Urinary bladder (tissue), 4 donors: Measurements from ENCODE around the gene GALK1. TPM values are rescaled to one million over a fixed set of nuclear protein-coding genes. Genes with fewer than 3 reads are reported as not detected.
"Not testable (repeated sequence)": the region's sequence is repeated elsewhere in the genome, so short reads cannot be mapped to it uniquely, and the experiment has no call there.

ENCODE experiments used
- DNase-seq: peaks from one replicate; pipeline ENCODE4 v3.0.0-alpha.2; 2015; ENCODE audit errors: extremely low spot score
- H3K27ac ChIP-seq: one replicate; pipeline ENCODE4 v1.5.1; 2013; ENCODE audit warnings: low read depth, mild to moderate bottlenecking, moderate library complexity
- H3K36me3 ChIP-seq: one replicate; pipeline ENCODE4 v1.6.1; 2013; ENCODE audit warnings: mild to moderate bottlenecking, moderate library complexity; ENCODE audit not compliant: insufficient read depth
- H3K4me1 ChIP-seq: one replicate; pipeline ENCODE4 v1.6.1; 2013; ENCODE audit warnings: mild to moderate bottlenecking, moderate library complexity; ENCODE audit not compliant: insufficient read depth
- H3K4me3 ChIP-seq: one replicate; pipeline ENCODE4 v1.5.1; 2013; ENCODE audit warnings: low read depth, low read length
- WGBS: extraction: QIAGEN DNeasy Blood & Tissue Kit; methylation state at CpG from one replicate; pipeline ENCODE4 v1.1.7; 2013; 5-methylcytosine and 5-hydroxymethylcytosine counted together
- polyA plus RNA-seq: library from polyadenylated mRNA; stranded (reverse); fragments of 200-250 nt; gene quantifications from one replicate; pipeline ENCODE4 v1.2.3, GENCODE V29; 2013
- total RNA-seq: library from RNA; depleted of rRNA; stranded (reverse); fragments of >200 nt; gene quantifications from one replicate; pipeline ENCODE4 v1.2.3, GENCODE V29; 2014
- donor health status: healthy with polysubstance abuse.
- donor health status: healthy.

Gene GALK1
- total RNA-seq: 11.3 TPM
- 43.0 TPM for polyA plus RNA-seq

DNA sequence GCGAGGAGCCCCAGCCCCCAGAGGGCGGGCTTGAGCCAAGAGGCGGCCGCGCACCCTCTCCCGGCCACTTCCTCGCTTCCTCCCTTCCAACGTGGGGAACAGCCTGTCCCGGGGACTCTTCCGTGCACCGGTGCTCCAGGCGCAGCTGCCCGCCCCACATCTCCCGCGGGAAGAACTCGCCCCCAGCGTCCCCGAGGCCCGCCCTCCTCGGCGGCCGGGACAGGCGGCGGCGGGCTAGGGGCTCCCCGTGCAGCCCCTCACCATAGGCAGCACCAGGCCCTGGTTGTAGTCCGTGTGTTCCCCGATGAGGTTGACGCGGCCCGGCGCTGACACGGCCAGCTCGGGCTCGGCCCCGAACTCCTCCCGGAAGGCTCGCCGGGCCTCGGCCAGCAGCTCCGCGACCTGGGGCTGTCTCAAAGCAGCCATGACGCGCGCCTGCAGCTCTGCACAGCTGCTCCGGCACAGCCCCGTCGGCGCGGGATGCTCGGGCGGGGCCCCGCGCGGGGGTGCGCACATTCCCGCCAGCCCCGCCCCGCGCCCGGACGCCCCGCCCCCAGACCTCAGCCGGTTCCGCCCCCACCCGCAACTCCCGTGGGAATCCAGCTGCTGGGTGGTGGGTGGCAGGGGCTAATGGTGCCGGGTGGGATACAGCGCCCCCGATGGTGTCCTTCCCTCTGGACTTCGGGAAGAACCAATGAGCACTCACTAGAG is at the start of gene GALK1:
Gene GALK1 (minus strand): TSS at position 482 of the 711 bp plus-strand sequence. CDS start 56 bp downstream, at position 426.
- WGBS: under 1% methylated on average over 71 of the region's 71 CpGs
- Histone ChIP-seq H3K4me3 (peak within 1 kb of the TSS; percentile 66), H3K27ac (peak within 1 kb of the TSS; percentile 88), H3K36me3 (no peaks in the 10 kb centered on the region), H3K4me1 (no peaks in the 10 kb centered on the region)
- DNase-seq: no peak

DNA sequence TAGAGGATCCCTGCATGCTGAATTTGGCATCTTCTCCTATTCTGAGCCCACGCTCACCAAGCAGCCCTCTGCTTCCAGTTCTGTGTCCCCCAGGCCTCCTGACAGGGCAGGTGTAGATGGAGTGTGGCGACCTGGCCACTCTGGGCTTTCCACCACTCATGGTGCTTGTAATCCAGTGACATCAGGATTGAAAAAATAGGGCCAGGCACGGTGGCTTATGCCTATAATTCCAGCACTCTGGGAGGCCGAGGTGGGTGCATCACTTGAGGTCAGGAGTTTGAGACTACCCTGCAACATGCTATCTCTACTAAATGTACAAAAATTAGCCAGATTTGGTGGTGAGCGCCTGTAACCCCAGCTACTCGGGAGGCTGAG is 49.0 kb upstream of the GALK1 start:
- peaks cover 16% of the 10 kb centered on the region for H3K36me3 ChIP-seq
- DNase-seq: no peak
- 86% methylated on average over 6 of the region's 6 CpGs for WGBS

DNA sequence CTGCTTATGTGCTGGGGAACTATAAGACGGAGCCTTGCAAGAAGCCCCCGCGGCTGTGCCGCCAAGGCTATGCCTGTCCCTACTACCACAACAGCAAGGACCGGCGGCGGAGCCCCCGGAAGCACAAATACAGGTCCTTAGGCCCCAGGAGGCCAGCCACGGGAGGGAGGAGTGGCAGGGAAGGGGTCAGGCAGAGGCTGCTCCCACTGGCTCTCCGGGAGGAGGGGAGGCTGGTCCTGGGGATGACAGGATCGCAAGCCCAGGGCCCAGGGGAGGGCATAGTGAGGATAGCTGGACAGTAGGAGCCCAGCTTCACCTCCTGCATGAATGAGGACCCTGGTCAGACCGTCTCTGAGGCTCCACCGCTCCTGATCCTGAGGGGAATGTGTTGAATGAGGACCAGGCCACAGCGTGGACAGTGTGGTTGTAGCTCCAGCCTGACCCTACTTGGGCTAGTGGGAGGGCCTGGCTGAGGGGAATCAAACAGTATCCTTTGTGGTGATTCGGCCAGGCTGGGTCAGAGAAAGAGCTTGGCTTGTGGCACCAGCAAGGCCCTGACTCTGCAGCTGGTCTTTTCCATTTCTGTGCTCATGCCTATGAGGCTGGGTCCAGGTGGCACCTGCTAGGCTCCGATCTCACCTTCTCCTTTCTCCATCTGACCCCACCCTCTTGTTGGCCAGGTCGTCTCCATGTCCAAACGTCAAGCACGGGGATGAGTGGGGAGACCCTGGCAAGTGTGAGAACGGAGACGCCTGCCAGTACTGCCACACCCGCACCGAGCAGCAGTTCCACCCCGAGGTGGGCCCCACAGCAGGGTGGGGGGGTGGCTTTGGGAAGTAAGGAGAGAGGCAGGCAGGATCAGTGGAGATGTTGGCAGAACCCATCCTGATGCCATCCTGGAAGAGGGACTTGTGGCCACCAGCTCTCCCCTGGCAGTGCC is 48.4 kb upstream of the GALK1 start:
- peaks cover 16% of the 10 kb centered on the region for H3K36me3 ChIP-seq
- H3K4me3 ChIP-seq: no peak overlapping the region
- WGBS: 86% methylated on average over 24 of the region's 24 CpGs
- H3K27ac ChIP-seq: no peak overlapping the region
- DNase-seq: no peak
- H3K4me1 ChIP-seq: no peaks in the 10 kb centered on the region

More for the DNA sequence above, 49.0 kb upstream of the GALK1 start:
- Histone ChIP-seq H3K4me1 (no peaks in the 10 kb centered on the region), H3K4me3 (no peak overlapping the region), H3K27ac (no peak overlapping the region)

DNA sequence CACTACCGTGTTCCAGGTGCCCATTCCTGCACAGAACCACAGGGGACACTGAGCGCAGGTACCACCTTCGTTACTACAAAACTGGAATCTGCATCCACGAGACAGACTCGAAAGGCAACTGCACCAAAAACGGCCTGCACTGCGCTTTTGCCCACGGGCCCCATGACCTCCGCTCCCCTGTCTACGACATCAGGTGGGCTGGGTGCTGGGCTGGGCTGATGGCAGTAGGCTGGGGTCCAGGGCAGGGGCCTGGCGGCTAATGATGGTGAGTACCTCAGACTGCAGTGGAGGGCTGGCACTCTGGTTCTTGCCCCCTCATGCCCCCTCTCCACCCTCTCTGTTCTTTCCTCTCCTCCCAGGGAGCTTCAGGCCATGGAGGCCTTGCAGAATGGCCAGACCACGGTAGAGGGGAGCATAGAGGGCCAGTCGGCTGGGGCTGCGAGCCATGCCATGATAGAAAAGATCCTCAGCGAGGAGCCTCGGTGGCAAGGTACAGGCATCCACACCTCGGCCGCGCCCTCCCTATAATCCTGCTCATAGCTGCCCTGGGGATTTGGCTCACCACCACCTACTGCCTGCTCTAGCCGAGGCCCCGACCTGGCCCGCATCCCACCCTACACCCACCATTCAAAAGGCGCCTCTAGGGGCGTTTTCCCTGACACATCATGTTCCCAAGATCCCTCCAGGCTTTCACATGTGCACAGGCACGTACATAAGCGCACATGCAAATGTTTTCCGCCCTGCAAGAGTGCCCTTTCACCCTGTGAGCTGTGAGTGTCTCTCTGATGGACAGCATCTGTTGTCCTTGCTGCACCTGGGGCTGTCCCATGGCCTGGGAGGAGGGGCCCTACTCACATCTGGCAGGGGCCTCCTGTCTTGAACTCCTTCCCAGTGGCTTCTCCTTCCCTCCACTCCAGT is 47.4 kb upstream of the GALK1 start:
- H3K27ac ChIP-seq: no peak overlapping the region
- H3K4me3 ChIP-seq: no peak overlapping the region
- DNase-seq: no peak
- WGBS: 86% methylated on average over 27 of the region's 27 CpGs
- peaks cover 13% of the 10 kb centered on the region for H3K36me3 ChIP-seq
- no peaks in the 10 kb centered on the region for H3K4me1 ChIP-seq

DNA sequence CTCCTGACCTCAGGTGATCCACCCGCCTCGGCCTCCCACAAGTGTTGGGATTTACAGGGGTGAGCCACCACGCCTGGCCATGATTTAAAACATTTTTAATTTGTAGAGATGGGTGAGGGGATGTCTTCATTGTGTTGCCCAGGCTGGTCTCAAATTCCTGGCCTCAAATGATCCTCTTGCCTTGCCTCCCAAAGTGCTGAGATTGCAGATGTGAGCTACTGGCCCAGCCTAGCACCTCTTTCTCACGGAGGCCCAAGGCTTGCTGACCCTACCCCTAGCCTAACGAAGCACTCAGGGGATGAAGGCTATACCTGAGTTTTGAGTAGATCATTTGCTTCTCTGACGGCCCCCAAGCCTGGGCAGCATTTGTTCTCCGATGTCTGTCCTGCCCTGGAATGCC is 46.2 kb upstream of the GALK1 start:
- Histone ChIP-seq H3K4me1 (no peaks in the 10 kb centered on the region), H3K27ac (no peak overlapping the region), H3K4me3 (no peak overlapping the region), H3K36me3 (peaks cover 10% of the 10 kb centered on the region)
- no peak for DNase-seq
- 95% methylated on average over 7 of the region's 7 CpGs for WGBS

DNA sequence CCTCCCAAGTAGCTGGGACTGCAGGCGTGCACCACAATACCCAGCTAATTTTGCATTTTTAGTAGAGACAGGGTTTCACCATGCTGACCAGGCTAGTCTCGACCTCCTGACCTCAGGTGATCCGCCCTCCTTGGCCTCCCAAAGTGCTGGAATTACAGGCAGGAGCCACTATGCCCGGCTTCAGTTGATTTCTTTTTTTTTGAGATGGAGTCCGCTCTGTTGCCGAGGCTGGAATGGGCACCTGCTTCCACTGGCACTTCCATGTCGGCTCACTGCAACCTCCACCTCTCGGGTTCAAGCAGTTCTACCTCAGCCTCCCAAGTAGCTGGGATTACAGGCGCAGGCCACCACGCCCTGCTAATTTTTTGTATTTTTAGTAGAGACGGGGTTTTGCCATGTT is 45.8 kb upstream of the GALK1 start:
- not testable (repeated sequence) for DNase-seq, H3K36me3 ChIP-seq, H3K4me3 ChIP-seq, H3K4me1 ChIP-seq, H3K27ac ChIP-seq
- WGBS: 95% methylated on average over 11 of the region's 11 CpGs

DNA sequence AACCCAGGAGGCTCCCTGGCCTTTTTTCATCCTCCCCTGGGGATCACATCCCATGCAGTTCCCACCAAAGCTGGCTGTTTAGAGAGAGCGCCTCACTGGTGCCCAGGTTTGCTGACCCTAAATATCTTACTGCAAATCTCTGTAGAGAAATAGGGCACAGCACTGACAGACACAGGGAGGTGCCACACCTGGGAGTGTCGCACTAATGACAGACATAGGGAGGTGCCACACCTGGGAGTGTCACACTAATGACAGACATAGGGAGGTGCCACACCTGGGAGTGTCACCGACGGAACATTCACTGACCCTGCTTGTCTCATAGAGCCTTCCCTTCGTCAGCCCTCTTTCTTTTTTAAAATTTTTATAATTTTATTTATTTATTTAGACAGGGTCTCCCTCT is 45.2 kb upstream of the GALK1 start:
- no peak overlapping the region for H3K4me3 ChIP-seq
- no peak overlapping the region for H3K27ac ChIP-seq
- 96% methylated on average over 5 of the region's 5 CpGs for WGBS
- peaks cover 10% of the 10 kb centered on the region for H3K36me3 ChIP-seq
- no peak for DNase-seq
- H3K4me1 ChIP-seq: no peaks in the 10 kb centered on the region

DNA sequence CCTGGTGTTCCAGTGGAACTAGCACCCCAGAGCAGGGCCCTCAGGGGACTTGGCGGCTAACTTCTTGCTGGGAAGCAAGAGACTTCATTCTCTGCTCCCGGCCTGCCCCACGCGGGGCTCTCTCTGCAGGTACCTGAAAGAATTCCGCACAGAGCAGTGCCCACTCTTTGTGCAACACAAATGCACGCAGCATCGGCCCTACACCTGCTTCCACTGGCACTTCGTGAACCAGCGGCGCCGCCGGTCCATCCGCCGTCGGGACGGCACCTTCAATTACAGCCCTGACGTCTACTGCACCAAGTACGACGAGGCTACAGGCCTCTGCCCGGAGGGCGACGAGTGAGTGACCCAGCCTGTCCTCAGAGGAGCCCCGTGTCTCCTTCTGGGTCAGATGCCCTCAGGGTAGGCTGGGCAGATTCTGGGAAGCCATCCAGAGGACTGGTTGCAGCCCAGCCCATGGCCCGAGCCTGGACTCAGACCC is 44.7 kb upstream of the GALK1 start:
- no peak overlapping the region for H3K4me3 ChIP-seq
- WGBS: 91% methylated on average over 24 of the region's 24 CpGs

DNA sequence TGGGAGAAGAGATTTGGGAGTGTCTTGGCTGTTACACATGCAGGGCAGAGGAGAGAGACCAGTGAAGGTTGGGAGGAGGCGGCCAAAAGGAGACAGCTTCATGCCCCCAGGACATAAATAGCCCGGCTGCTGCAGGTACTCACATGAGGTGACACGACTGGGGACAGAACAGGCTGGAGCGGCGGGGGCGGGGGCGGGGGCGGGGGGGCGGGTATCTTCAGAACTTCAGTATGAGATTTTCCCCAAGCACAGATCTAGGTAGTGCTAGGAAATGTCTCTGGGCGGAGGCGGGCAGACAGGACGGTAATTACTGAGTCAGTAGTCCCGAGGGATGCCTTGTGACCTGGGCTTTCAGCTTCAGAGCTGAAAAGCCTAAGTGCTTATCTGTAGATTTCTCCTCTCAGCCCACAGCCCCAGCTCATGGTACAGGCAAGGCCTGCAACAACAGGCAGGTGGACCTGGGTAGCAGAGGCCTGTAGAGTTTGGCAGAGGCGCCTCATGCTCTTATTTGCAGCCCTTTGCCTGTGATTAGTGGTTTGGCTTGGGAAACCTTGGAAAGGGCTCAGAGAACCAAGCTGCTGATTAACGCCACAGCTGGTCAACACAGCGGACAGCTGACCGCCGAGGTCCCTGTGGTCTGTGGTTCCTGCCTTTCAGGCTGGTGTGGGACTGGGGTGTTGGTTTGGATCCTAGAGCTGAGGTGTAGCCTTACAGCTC is 44.1 kb upstream of the GALK1 start:
- Histone ChIP-seq H3K4me1 (no peaks in the 10 kb centered on the region), H3K4me3 (no peak overlapping the region), H3K27ac (peak overlapping the region; percentile 34), H3K36me3 (peaks cover 6% of the 10 kb centered on the region)
- no peak for DNase-seq
- WGBS: 69% methylated on average over 18 of the region's 18 CpGs

More for the DNA sequence above, 44.7 kb upstream of the GALK1 start:
- no peaks in the 10 kb centered on the region for H3K4me1 ChIP-seq
- no peak for DNase-seq
- peaks cover 6% of the 10 kb centered on the region for H3K36me3 ChIP-seq
- no peak overlapping the region for H3K27ac ChIP-seq

DNA sequence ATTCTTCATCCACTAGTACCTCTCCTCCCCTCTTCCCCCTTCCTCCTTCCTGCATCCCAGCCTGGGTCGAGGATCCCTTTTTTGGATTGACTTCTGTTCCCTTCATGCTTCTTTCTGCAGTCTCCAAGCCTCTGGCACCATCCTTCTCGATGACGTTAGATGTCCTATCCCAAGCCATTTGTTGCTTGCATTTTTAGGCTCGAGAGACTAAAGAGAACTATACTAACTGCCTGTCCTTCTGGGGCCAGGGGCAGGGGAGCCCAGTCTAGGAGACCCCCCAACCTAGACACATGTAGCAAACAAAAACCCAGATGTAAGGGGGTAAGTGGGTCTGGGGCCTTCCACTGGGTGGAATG is 43.5 kb upstream of the GALK1 start:
- H3K27ac ChIP-seq: peak overlapping the region; percentile 34
- H3K36me3 ChIP-seq: peaks cover 6% of the 10 kb centered on the region
- H3K4me1 ChIP-seq: no peaks in the 10 kb centered on the region
- H3K4me3 ChIP-seq: no peak overlapping the region
- DNase-seq: no peak
- 69% methylated on average over 4 of the region's 4 CpGs for WGBS

DNA sequence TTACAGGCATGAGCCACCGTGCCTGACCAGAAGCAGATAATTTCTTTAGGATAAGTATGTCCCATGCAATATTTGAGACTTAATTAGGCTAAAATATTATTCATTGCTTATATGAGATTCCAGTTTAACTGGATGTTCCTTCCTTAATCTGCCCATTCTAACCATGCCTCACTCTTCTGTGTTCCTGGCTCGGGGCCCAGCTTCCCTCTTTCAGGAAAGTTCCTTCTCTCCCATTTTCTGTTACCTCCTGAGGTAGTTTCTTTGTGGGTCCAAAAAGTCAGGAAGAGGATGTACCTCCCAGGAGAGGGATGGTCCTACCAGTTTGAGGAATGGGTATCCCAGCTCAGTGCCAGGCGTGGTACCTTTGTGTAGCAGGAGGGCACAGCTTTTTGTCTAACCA is 42.9 kb upstream of the GALK1 start:
- H3K27ac ChIP-seq: no peak overlapping the region
- no peaks in the 10 kb centered on the region for H3K4me1 ChIP-seq
- no peak overlapping the region for H3K4me3 ChIP-seq
- no peak for DNase-seq
- 92% methylated on average over 3 of the region's 3 CpGs for WGBS
- peaks cover 6% of the 10 kb centered on the region for H3K36me3 ChIP-seq

DNA sequence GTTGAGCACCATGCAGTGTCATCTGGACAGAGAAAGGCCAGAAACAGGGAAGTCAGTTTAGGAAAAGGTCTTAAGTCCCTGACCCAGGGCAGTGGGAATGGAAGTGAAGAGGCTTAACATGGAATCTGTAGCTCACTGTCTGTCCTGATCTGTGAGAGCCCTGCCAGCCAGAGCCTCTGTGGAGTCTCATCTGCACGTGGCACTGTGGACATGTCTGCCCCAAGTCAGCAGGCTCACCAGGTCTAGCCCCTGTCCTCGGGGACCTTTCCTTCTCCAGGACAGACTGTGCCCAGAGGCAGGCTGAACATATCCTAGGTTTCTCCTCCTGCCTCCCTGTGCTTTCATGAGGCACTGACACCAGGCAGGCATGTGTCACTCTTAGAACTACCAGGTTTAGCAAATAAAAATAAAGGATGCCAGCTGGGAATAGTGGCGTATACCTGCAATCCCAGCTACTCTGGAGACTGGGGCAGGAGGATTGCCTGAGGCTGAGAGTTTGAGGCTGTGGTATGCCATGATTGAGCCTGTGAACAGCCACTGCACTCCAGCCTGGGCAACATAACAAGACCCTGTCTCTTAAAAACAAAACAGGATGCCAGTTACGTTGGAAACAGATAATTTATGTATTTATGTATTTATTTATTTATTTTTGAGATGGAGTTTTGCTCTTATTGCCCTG is 42.0 kb upstream of the GALK1 start:
- 84% methylated on average over 4 of the region's 4 CpGs for WGBS
- H3K36me3 ChIP-seq: no peaks in the 10 kb centered on the region
- no peak overlapping the region for H3K4me3 ChIP-seq
- no peak overlapping the region for H3K27ac ChIP-seq
- DNase-seq: no peak
- no peaks in the 10 kb centered on the region for H3K4me1 ChIP-seq
